CD8-positive, alpha-beta memory T cell (primary cell): ENCODE data around the gene NBDY. TPM values are rescaled to one million over a fixed set of nuclear protein-coding genes. Genes with fewer than 3 reads are reported as not detected.

Source experiments
- polyA plus RNA-seq: library from polyadenylated mRNA; unstranded; fragments of 300-500 nt; fragmentation: Illumina TruSeq; gene quantifications from one replicate; pipeline ENCODE4 v1.2.3, GENCODE V29; 2021
- total RNA-seq, 2 experiments: library from RNA; stranded (reverse); gene quantifications; one replicate each; pipeline ENCODE4 v1.2.3, GENCODE V29; 2021

NBDY gene
- total and polyA plus RNA-seq, 3 experiments from 2014 or later = 34.1 to 65.2 (median 34.8) TPM

Other genes with a start within 250 kb of the NBDY start
- gene UBQLN2, start 165.6 kb upstream of the NBDY start, total RNA-seq = 10 to 100 TPM; 29.3 to 31.6 TPM
- gene UBQLN2, start 165.6 kb upstream of the NBDY start, polyA plus RNA-seq = 60.9 TPM